Activated naive CD4-positive, alpha-beta T cell treated with anti-CD3 and anti-CD28 coated beads for 36 hours (primary cell): Measurements from ENCODE around the gene POMGNT2. TPM values are rescaled to one million over a fixed set of nuclear protein-coding genes. Genes with fewer than 3 reads are reported as not detected.
A peak's percentile ranks its signal among the peaks of the same experiment; 100 is the strongest.

Source experiments
- CTCF ChIA-PET: fragments of 350-600 bp; sonication (Branson Sonifier 250); formaldehyde crosslinking; loops from one replicate; lab custom pipeline; 2021; ENCODE audit warnings: antibody characterized with exemption; lab: Charles Lee
- DNase-seq: peaks from one replicate; pipeline ENCODE4 v3.0.0-alpha.2; 2020
- H3K27ac Mint-ChIP-seq: one replicate; pipeline ENCODE4 v1.8.0; 2021; ENCODE audit warnings: mild to moderate bottlenecking, mixed read lengths
- H3K27me3 Mint-ChIP-seq: one replicate; pipeline ENCODE4 v1.8.0; 2021; ENCODE audit warnings: low read depth, mixed read lengths
- H3K36me3 Mint-ChIP-seq: one replicate; pipeline ENCODE4 v1.8.0; 2021; ENCODE audit warnings: low read depth, mixed read lengths
- H3K4me1 Mint-ChIP-seq: one replicate; pipeline ENCODE4 v1.8.0; 2021; ENCODE audit warnings: low read depth, mixed read lengths
- H3K4me3 Mint-ChIP-seq: one replicate; pipeline ENCODE4 v1.8.0; 2021; ENCODE audit warnings: mild to moderate bottlenecking, moderate library complexity, mixed read lengths
- H3K9me3 Mint-ChIP-seq: one replicate; pipeline ENCODE4 v1.8.0; 2021; ENCODE audit warnings: mixed read lengths
- intact Hi-C: fragments of 100-400 bp; cut with micrococcal nuclease; formaldehyde crosslinking; loops from one replicate; pipeline ENCODE4 v1.15.1; 2023
- total RNA-seq, 2 experiments: library from RNA; stranded (reverse); gene quantifications; one replicate each; pipeline ENCODE4 v1.2.3, GENCODE V29; 2021

POMGNT2 gene
- total RNA-seq, 2 experiments from 2014 or later = 7.6 to 8.0 TPM

DNA sequence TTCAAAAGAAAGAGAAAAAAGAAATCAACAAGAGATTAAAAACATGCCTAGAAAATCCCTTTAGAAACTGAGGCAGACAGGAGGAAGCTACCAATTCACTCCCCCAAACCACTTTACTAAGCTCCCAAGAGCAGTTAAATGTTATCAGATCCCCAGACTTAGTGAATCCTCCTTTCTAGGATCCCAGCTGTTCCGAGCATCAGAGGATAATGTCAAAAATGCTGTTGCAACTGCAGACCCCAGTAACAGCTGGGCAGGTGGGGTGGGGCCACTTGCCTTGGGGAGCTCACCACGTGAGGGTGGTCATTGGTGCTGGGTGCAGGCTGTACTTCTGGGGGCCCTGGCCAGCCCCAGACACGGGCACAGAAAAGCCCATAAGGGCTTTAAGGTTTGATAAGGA is 9.1 kb downstream of the POMGNT2 start:
- Mint-ChIP-seq H3K27ac (no peak overlapping the region), H3K4me1 (peaks cover 7% of the 10 kb centered on the region), H3K36me3 (no peaks in the 10 kb centered on the region), H3K9me3 (no peaks in the 10 kb centered on the region), H3K4me3 (no peak overlapping the region), H3K27me3 (no peaks in the 10 kb centered on the region)
- no peak for DNase-seq
- CTCF ChIA-PET = no interaction called here
- intact Hi-C loops = no loop called here

DNA sequence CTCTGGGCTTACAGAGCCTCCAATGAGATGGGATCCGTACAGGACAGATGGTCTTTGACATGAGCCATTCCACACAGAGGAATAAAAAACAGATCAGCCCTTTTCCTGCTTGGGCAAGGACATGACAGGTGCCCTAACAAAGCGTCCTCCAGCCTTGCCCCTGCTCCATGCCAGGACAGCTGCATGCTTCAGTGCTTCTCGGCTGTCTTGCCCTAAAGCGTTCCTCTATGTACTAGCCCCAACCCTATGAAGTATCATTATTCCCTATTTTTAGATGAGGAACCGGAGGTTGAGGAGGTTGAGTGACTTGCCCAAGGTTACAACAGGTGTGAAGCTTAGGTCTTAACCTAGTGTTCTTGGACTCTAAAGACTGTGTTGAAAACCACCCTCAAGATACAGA is 10.5 kb downstream of the POMGNT2 start:
- Mint-ChIP-seq H3K27ac (no peak overlapping the region), H3K4me3 (no peak overlapping the region), H3K36me3 (no peaks in the 10 kb centered on the region), H3K9me3 (no peaks in the 10 kb centered on the region), H3K4me1 (peaks cover 5% of the 10 kb centered on the region), H3K27me3 (no peaks in the 10 kb centered on the region)
- intact Hi-C loops = no loop called here
- DNase-seq = no peak
- CTCF ChIA-PET = no interaction called here

DNA sequence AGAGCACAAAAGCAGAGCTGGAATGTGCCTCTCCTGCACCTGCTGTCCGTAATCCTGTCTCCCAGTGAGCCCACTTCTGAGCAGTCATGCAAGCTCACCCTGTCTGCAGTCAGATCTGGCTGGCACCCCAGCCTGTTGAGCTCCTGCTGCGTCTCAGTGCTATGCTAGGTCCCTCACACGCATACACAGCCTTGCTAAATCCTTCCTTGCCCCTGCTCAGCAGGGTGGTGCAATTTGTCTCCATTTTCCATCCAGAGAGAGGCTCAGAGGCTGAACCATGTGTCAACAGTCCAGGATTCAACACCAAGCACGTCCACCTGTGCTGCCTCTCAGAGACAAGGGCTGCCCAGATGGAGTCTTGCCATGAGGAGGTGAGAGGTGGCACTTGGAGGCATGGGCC is 11.0 kb downstream of the POMGNT2 start:
- no peaks in the 10 kb centered on the region for H3K9me3 Mint-ChIP-seq
- no peaks in the 10 kb centered on the region for H3K36me3 Mint-ChIP-seq
- H3K4me3 Mint-ChIP-seq = no peak overlapping the region
- CTCF ChIA-PET = no interaction called here
- intact Hi-C loops = no loop called here
- H3K27me3 Mint-ChIP-seq = no peaks in the 10 kb centered on the region
- no peak for DNase-seq
- peaks cover 5% of the 10 kb centered on the region for H3K4me1 Mint-ChIP-seq
- no peak overlapping the region for H3K27ac Mint-ChIP-seq

DNA sequence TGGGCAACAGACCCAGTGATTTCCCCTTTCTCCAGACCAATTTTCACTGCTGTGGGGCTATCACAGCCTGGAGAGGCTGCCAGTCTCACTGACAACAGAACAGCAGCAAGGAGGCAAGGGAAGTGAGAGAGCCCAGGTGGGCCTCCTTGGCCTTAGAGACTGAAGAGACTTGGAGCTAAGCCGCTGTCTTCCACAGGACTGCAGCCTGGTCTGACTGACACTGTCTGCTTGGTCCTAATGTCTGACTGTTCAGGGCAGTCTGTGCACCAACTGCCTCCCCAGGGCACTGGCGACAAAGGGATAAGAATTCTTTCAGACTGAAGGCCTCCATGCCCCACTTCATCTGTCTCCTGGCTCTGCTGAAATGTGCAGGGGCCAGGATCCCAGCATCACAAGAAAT is 11.5 kb downstream of the POMGNT2 start:
- intact Hi-C loops = no loop called here
- CTCF ChIA-PET = no interaction called here

DNA sequence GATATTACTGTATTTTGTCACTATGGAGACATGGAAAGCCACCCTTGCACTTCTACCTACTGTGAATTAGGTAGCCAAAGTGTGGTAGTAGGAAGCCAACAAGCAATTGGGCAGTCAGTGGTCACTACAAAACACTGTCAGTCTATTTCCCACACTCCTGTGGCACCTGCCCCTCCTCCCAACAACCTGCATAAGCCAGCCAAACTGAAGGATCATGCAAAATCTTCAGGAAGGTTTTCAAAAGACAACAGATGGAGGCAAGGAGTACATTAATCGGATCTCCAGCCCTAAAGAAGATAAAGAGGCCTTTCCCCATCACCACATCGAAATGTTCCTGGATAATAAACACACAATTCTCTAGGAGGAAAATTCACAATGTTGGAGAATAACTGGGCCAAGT is 11.9 kb downstream of the POMGNT2 start:
- intact Hi-C loops = no loop called here
- peaks cover 5% of the 10 kb centered on the region for H3K4me1 Mint-ChIP-seq
- H3K4me3 Mint-ChIP-seq = no peak overlapping the region
- CTCF ChIA-PET = no interaction called here
- no peak for DNase-seq
- no peak overlapping the region for H3K27ac Mint-ChIP-seq
- no peaks in the 10 kb centered on the region for H3K27me3 Mint-ChIP-seq
- no peaks in the 10 kb centered on the region for H3K9me3 Mint-ChIP-seq
- H3K36me3 Mint-ChIP-seq = no peaks in the 10 kb centered on the region

More for the DNA sequence above, 11.5 kb downstream of the POMGNT2 start:
- Mint-ChIP-seq H3K4me1 (peaks cover 5% of the 10 kb centered on the region), H3K27ac (no peak overlapping the region), H3K27me3 (no peaks in the 10 kb centered on the region), H3K36me3 (no peaks in the 10 kb centered on the region), H3K9me3 (no peaks in the 10 kb centered on the region), H3K4me3 (no peak overlapping the region)
- DNase-seq = no peak

DNA sequence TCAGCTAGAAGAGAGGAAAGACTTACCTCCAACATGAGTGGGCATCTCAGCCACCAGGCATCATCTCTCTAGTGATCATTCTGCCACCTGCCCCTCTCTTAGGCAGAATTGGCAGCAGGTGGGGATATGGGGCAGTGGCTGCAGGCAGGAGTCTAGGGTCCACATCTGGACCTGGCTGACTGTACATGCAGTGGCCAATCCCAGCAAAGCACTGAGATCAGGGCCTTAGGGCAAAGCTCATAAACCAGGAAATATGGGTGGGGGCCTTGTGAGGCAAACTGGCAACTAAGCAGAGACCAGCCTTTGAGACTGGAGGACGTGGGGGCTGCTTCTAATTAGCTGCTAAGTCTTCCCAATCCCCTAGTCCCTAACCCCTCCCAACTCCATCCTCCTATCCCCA is 12.9 kb downstream of the POMGNT2 start:
- H3K27me3 Mint-ChIP-seq = no peaks in the 10 kb centered on the region
- peaks cover 2% of the 10 kb centered on the region for H3K4me1 Mint-ChIP-seq
- H3K4me3 Mint-ChIP-seq = no peak overlapping the region
- no peak for DNase-seq
- CTCF ChIA-PET = interaction anchor here (0.6 kb wide), 1 partner anchor 293 kb away, joined by 3 read pairs; no protein-coding TSS in a partner anchor
- H3K36me3 Mint-ChIP-seq = no peaks in the 10 kb centered on the region
- intact Hi-C loops = no loop called here
- H3K27ac Mint-ChIP-seq = no peak overlapping the region
- H3K9me3 Mint-ChIP-seq = no peaks in the 10 kb centered on the region

DNA sequence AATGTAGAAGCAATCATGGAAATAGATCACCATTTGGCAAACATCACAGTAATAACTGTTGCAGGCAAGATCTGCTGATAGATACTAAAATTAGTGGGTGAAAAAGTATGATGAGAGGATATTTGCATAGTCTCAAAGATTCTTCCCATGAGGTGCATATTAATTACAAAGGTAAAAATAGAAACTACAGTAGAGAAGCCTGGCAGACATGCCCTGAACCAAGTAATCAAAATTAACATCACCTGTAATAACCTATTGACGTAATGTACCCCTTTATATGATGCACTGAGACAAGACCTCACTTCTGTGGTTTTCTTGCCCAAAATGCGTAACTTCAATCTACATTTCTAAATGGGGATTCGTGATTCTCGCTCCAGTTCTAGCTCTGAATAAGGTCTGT is 14.4 kb downstream of the POMGNT2 start:
- intact Hi-C loops = no loop called here
- Mint-ChIP-seq H3K36me3 (no peaks in the 10 kb centered on the region), H3K9me3 (no peaks in the 10 kb centered on the region), H3K27ac (no peak overlapping the region), H3K4me1 (peaks cover 5% of the 10 kb centered on the region), H3K27me3 (no peaks in the 10 kb centered on the region), H3K4me3 (no peak overlapping the region)
- CTCF ChIA-PET = interaction anchor here (1.4 kb wide), 1 partner anchor 20 kb away, joined by 4 read pairs; no protein-coding TSS in a partner anchor
- no peak for DNase-seq

DNA sequence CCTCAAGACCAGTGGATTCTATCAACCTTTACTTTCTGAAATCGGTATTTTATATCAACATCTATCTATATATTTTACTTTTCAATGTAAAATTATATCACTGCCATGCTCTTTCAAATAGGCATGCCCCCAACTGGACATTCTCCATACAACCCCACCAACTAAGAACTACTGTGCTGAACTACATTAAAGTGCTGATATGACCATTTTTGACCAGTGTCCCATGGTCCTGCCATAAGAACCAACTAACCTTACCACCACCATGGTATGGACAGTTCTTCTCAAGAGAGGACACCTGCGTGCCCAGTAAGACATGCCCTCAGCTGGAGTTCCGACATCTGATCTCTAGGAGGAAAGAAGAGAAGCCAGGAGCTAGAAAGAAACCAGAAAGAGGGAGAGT is 15.6 kb downstream of the POMGNT2 start:
- no peak overlapping the region for H3K4me3 Mint-ChIP-seq
- CTCF ChIA-PET = interaction anchor here (1.4 kb wide), 1 partner anchor 18 kb away, joined by 4 read pairs; no protein-coding TSS in a partner anchor
- H3K27ac Mint-ChIP-seq = no peak overlapping the region
- peaks cover 3% of the 10 kb centered on the region for H3K4me1 Mint-ChIP-seq
- no peaks in the 10 kb centered on the region for H3K27me3 Mint-ChIP-seq
- intact Hi-C loops = no loop called here
- H3K9me3 Mint-ChIP-seq = no peaks in the 10 kb centered on the region
- no peaks in the 10 kb centered on the region for H3K36me3 Mint-ChIP-seq
- no peak for DNase-seq

DNA sequence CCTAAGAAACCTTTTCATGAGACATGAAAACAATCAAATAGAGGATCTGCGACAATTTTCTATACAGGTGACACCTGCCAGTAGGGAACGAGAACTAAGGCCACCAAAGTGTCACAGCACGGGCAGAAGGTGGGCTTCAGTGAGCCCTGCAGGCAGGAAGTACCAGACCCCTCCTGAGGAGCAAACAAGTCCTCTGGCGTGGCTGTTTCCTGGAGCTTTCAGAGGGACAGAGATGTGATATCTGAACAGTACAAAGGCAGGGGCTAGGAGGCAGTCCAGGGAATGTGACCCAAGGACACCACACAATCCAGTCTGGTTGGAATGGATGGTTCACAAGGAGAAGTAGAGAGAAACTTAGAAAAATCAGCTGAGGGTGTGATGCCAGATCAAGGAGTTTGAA is 16.8 kb downstream of the POMGNT2 start:
- Mint-ChIP-seq H3K36me3 (peaks cover 6% of the 10 kb centered on the region), H3K27ac (no peak overlapping the region), H3K27me3 (no peaks in the 10 kb centered on the region), H3K4me3 (no peak overlapping the region), H3K4me1 (peaks cover 3% of the 10 kb centered on the region), H3K9me3 (no peaks in the 10 kb centered on the region)
- intact Hi-C loops = loop anchor here (5.0 kb wide), 1 partner anchor 127 kb away; no protein-coding TSS in a partner anchor
- DNase-seq = no peak
- CTCF ChIA-PET = interaction anchor here (0.8 kb wide), 2 partner anchors 73 to 694 kb away, joined by 3 to 5 read pairs; no protein-coding TSS in a partner anchor

DNA sequence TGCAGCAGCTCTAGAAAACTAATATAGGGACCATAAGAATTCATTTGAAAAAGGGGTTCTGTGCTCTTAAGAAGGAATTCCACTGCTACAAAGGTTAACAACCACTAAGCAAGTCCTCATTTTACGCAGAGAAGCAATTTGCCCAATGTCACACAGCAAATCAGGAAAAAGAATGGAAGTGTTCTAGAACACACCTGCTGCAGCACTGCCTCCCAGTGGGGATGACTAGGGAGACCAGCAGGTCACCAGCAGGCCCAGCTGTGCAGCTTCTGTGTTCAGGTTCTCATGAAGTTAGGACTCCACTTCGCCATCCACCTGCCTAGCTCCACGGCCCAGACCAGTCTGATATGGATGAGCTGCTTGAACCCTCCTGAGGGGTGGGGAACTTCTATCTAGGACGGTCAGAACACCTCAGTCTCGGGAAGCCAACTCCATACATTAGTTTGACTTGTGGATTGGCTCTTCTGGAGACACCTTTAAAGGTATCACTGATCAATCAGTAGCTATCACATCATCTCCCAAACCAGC is 18.6 kb downstream of the POMGNT2 start:
- peaks cover 3% of the 10 kb centered on the region for H3K4me1 Mint-ChIP-seq
- intact Hi-C loops = loop anchor here (5.0 kb wide), 1 partner anchor 125 kb away; no protein-coding TSS in a partner anchor
- peak; percentile 19 for DNase-seq

DNA sequence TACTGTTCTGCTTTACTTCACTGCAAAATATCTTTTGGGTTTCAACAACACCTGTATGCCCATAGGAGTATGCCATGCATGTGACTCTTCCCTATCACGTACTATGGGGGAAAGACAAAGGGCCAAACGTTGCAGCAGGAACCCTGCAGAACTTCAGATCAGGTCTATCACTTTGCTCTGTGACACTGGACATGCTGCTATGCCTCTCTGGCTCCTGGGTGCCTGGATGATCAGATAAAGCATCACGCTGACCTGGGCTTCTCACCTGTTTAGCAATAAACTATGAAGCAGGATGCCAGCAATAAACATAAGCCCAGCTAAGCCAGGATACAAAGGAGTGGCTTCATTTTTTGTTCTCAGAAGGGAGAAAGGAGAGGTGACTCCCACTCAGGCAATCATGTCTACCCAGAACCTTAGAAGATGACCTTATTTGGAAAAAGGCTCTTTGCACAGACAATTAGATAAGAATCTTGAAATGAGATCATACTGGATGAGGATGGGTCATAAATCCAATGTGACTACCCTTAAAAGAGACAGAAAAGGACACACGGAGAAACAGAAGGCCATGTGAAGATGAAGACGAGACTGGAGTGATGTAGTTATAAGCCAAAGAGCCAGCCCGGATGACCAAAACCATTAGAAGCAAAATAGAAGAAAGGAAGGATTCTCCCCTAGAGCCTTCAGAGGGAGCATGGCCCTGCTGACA is 19.3 kb downstream of the POMGNT2 start:
- intact Hi-C loops = loop anchor here (5.0 kb wide), 1 partner anchor 124 kb away; no protein-coding TSS in a partner anchor
- Mint-ChIP-seq H3K4me1 (peaks cover 3% of the 10 kb centered on the region), H3K9me3 (peaks cover 10% of the 10 kb centered on the region), H3K27ac (no peak overlapping the region), H3K36me3 (peaks cover 25% of the 10 kb centered on the region), H3K27me3 (no peaks in the 10 kb centered on the region), H3K4me3 (no peak overlapping the region)
- DNase-seq = no peak
- CTCF ChIA-PET = interaction anchor here (0.7 to 1.2 kb wide), 2 partner anchors 15 to 125 kb away, joined by 3 to 7 read pairs; no protein-coding TSS in a partner anchor

More for the DNA sequence above, 18.6 kb downstream of the POMGNT2 start:
- CTCF ChIA-PET = interaction anchor here (0.7 to 1.5 kb wide), 2 partner anchors 15 to 126 kb away, joined by 3 to 17 read pairs; no protein-coding TSS in a partner anchor
- peaks cover 21% of the 10 kb centered on the region for H3K36me3 Mint-ChIP-seq
- no peak overlapping the region for H3K27ac Mint-ChIP-seq
- H3K27me3 Mint-ChIP-seq = no peaks in the 10 kb centered on the region
- peaks cover 9% of the 10 kb centered on the region for H3K9me3 Mint-ChIP-seq
- H3K4me3 Mint-ChIP-seq = no peak overlapping the region

DNA sequence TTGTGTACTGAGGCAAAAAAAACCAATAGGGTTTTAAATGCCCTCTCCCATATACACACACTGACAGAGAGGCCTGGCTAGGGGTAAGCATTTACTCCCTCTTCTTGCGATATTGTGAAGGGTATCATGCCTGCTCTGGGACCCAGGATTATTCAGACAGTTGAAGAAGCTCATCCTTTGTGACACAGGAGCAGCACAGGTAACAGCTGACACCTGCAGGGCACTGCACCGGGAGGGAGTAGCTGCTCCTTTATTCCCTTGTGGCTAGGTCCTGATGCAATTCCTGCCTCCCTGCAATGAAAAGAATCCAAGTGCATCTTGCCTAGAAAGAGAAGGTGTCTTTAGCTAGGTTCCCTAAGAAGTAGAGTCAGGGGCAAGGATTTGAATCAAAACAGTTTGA is 23.4 kb downstream of the POMGNT2 start:
- Mint-ChIP-seq H3K27me3 (no peaks in the 10 kb centered on the region), H3K4me1 (peaks cover 3% of the 10 kb centered on the region), H3K36me3 (peaks cover 48% of the 10 kb centered on the region), H3K4me3 (no peak overlapping the region), H3K27ac (no peak overlapping the region), H3K9me3 (peaks cover 10% of the 10 kb centered on the region)
- no peak for DNase-seq
- CTCF ChIA-PET = no interaction called here
- intact Hi-C loops = no loop called here

DNA sequence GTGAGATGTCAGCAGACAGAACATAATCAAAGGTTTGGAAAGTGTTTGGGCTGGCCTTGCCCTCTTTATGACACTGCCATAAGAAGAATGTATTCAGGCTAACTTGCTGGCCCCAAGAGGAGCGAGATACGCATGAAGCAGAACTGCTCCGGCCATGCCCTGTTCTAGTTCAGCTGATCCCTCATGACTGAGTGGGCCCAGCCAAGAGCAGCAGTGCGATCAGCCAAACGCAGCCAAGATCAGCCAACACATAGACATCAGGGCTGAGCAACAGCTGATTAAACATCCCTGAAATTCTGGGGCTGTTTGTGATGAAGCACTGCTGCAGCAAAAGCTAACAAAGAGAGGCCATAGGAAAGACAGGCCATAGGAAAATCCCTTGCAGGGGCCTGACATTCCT is 24.1 kb downstream of the POMGNT2 start:
- peaks cover 48% of the 10 kb centered on the region for H3K36me3 Mint-ChIP-seq
- peaks cover 1% of the 10 kb centered on the region for H3K4me1 Mint-ChIP-seq
- no peak overlapping the region for H3K27ac Mint-ChIP-seq
- intact Hi-C loops = no loop called here
- H3K9me3 Mint-ChIP-seq = peaks cover 10% of the 10 kb centered on the region
- CTCF ChIA-PET = no interaction called here
- DNase-seq = no peak
- H3K4me3 Mint-ChIP-seq = no peak overlapping the region
- no peaks in the 10 kb centered on the region for H3K27me3 Mint-ChIP-seq
